Neural progenitor cell (in vitro differentiated cells): ENCODE measurements around the gene ASRGL1. TPM values are rescaled to one million over a fixed set of nuclear protein-coding genes. Genes with fewer than 3 reads are reported as not detected.
A peak's percentile ranks its signal among the peaks of the same experiment; 100 is the strongest.
"Not testable (repeated sequence)": the region's sequence is repeated elsewhere in the genome, so short reads cannot be mapped to it uniquely, and the experiment has no call there.

Source experiments
- DNase-seq: peaks from one replicate; pipeline ENCODE4 v3.0.0-alpha.2; 2016; ENCODE audit warnings: low spot score
- H2AFZ ChIP-seq: fragments of 200-600 bp; sonication (generic); replicated peaks from 2 replicates; pipeline ENCODE4 v1.6.1; 2016; ENCODE audit warnings: antibody characterized with exemption
- H3F3A ChIP-seq: fragments of 200-600 bp; sonication (generic); 2 replicates; pipeline ENCODE4 v1.6.1; 2016; ENCODE audit warnings: antibody characterized with exemption, low read depth
- H3K27ac ChIP-seq: fragments of 200-600 bp; sonication (generic); 2 replicates; pipeline ENCODE4 v1.5.1; 2016; ENCODE audit warnings: mild to moderate bottlenecking
- H3K27me3 ChIP-seq: fragments of 200-600 bp; sonication (generic); 2 replicates; pipeline ENCODE4 v1.6.1; 2016; ENCODE audit warnings: mild to moderate bottlenecking, moderate library complexity
- H3K36me3 ChIP-seq: fragments of 200-600 bp; sonication (generic); 2 replicates; pipeline ENCODE4 v1.5.1; 2016
- H3K4me1 ChIP-seq: fragments of 200-600 bp; sonication (generic); 2 replicates; pipeline ENCODE4 v1.6.1; 2016; ENCODE audit warnings: mixed run types
- H3K4me2 ChIP-seq: fragments of 200-600 bp; sonication (generic); 2 replicates; pipeline ENCODE4 v1.6.1; 2016
- H3K4me3 ChIP-seq: fragments of 200-600 bp; sonication (generic); 2 replicates; pipeline ENCODE4 v1.5.1; 2016
- H3K79me2 ChIP-seq: fragments of 200-600 bp; sonication (generic); 2 replicates; pipeline ENCODE4 v1.6.1; 2016; ENCODE audit warnings: low read depth
- H3K9ac ChIP-seq: fragments of 200-600 bp; sonication (generic); 2 replicates; pipeline ENCODE4 v1.6.1; 2016
- H3K9me3 ChIP-seq: fragments of 200-600 bp; sonication (generic); 2 replicates; pipeline ENCODE4 v1.5.1; 2016; ENCODE audit warnings: low read depth
- H4K20me1 ChIP-seq: fragments of 200-600 bp; sonication (generic); 2 replicates; pipeline ENCODE4 v1.6.1; 2016; ENCODE audit warnings: low read depth
- H3K27ac Mint-ChIP-seq: 3 replicates; pipeline ENCODE4 v1.8.0; 2021; ENCODE audit warnings: mixed read lengths
- H3K27me3 Mint-ChIP-seq: 2 replicates; pipeline ENCODE4 v1.8.0; 2022; ENCODE audit warnings: low read depth, mild to moderate bottlenecking, inconsistent platforms, moderate library complexity, mixed read lengths; ENCODE audit not compliant: insufficient read depth
- H3K36me3 Mint-ChIP-seq: 3 replicates; pipeline ENCODE4 v1.8.0; 2021; ENCODE audit warnings: mixed read lengths
- H3K4me1 Mint-ChIP-seq: 3 replicates; pipeline ENCODE4 v1.8.0; 2021; ENCODE audit warnings: mixed read lengths
- H3K4me3 Mint-ChIP-seq: 3 replicates; pipeline ENCODE4 v1.8.0; 2021; ENCODE audit warnings: mild to moderate bottlenecking, moderate library complexity, mixed read lengths
- H3K9me3 Mint-ChIP-seq: 3 replicates; pipeline ENCODE4 v1.8.0; 2020; ENCODE audit warnings: mixed read lengths
- EZH2 ChIP-seq: fragments of 200-600 bp; sonication (generic); IDR thresholded peaks from 2 replicates; pipeline ENCODE4 v1.6.1; 2017; ENCODE audit warnings: antibody characterized with exemption, mild to moderate bottlenecking, moderate library complexity
- EZH2phosphoT487 ChIP-seq: fragments of 200-600 bp; sonication (generic); IDR thresholded peaks from 2 replicates; pipeline ENCODE4 v1.6.1; 2017; ENCODE audit warnings: antibody characterized with exemption
- total RNA-seq: library from RNA; depleted of rRNA; stranded (reverse); fragments of >200 nt; gene quantifications from 2 replicates; pipeline ENCODE4 v1.2.3, GENCODE V29; 2015; ENCODE audit warnings: low replicate concordance
- TF ChIP-seq, protein P1 (sequence below): fragments of 200-600 bp; sonication (generic); IDR thresholded peaks from 2 replicates; pipeline ENCODE4 v1.5.1; 2017; ENCODE audit warnings: antibody characterized with exemption, mild to moderate bottlenecking

The ASRGL1 gene
- total RNA-seq, 1 donor from 2014 or later = 56.8 TPM

DNA sequence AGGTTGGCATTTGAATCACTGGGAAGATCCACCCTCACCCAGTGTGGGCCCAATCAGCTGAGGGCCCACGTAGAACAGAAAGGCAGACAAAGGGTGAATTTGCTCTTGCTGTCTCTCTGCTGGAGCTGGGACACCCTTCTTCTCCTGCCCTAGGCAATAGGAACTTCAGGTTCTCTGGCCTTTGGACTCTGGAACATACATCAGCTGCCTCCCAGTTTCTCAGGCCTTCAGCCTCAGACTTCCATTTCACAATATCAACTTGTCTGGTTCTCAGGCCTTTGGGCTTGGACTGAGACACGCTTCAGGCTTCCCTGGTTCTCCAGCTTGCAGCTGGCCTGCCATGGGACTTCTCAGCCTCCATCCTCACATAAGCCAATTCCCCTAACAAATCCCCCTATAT lies 14.7 kb upstream of the ASRGL1 start:
- Histone ChIP-seq H3K9ac (no peak overlapping the region), H2AFZ (no peak overlapping the region), H3K4me1 (no peaks in the 10 kb centered on the region), H3K27ac (no peak overlapping the region), H3F3A (peaks cover 7% of the 10 kb centered on the region), H3K4me2 (no peak overlapping the region), H3K9me3 (no peaks in the 10 kb centered on the region), H3K79me2 (no peaks in the 10 kb centered on the region), H4K20me1 (no peaks in the 10 kb centered on the region), H3K36me3 (no peaks in the 10 kb centered on the region), H3K27me3 (peaks cover 3% of the 10 kb centered on the region), H3K4me3 (no peak overlapping the region)
- DNase-seq = no peak
- Mint-ChIP-seq H3K4me3 (no peak overlapping the region), H3K4me1 (peaks cover 33% of the 10 kb centered on the region), H3K27me3 (peaks cover 2% of the 10 kb centered on the region), H3K36me3 (no peaks in the 10 kb centered on the region), H3K27ac (no peak overlapping the region), H3K9me3 (no peaks in the 10 kb centered on the region)
- TF ChIP-seq, protein P1, sequence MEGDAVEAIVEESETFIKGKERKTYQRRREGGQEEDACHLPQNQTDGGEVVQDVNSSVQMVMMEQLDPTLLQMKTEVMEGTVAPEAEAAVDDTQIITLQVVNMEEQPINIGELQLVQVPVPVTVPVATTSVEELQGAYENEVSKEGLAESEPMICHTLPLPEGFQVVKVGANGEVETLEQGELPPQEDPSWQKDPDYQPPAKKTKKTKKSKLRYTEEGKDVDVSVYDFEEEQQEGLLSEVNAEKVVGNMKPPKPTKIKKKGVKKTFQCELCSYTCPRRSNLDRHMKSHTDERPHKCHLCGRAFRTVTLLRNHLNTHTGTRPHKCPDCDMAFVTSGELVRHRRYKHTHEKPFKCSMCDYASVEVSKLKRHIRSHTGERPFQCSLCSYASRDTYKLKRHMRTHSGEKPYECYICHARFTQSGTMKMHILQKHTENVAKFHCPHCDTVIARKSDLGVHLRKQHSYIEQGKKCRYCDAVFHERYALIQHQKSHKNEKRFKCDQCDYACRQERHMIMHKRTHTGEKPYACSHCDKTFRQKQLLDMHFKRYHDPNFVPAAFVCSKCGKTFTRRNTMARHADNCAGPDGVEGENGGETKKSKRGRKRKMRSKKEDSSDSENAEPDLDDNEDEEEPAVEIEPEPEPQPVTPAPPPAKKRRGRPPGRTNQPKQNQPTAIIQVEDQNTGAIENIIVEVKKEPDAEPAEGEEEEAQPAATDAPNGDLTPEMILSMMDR = no peak
- no peak for TF ChIP-seq EZH2
- no peak for TF ChIP-seq EZH2phosphoT487

DNA sequence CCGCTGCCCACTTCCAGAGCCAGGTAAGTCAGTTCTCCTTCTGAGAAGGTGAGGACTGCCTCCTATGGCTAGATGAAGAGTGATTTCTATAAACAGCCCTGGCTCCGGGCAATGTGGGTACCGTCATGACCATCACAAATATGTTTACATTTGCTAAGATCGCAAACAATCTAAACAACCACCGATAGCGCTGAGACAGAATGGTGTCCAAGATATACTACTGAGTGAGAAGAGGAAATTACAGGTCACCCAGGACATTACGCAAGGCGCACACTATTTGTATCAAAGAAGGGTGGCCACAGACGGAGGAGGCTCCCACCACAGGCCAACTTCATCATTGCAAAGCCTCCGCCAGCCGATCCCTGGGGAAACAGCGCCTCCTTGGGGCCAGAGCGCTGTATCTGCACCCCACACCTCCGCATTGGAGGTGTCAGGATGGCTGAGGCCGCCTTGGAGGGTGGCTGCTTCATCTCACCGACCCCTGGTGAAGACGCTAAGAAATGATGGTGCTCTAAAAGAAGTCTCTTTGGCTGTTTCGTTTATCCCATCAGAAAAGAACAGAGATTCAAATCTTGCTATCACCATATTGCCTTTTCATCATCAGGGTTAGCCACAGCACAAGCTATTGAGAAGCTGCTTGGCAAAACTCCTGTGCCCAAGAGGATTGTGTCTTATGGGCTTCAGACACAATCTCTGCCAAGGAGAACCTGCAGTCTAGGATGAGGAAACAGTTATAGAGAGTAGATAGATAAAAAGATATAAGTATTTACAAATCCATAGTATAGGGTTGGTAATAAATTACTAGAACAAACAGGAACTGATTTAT lies 12.3 kb upstream of the ASRGL1 start:
- Histone ChIP-seq H3K4me1 (no peaks in the 10 kb centered on the region), H3K79me2 (no peaks in the 10 kb centered on the region), H3K27ac (no peak overlapping the region), H2AFZ (peak overlapping the region; percentile 11), H3K27me3 (peaks cover 3% of the 10 kb centered on the region), H4K20me1 (no peaks in the 10 kb centered on the region), H3F3A (peaks cover 7% of the 10 kb centered on the region), H3K9ac (no peak overlapping the region), H3K36me3 (no peaks in the 10 kb centered on the region), H3K4me3 (no peak overlapping the region), H3K4me2 (no peak overlapping the region), H3K9me3 (no peaks in the 10 kb centered on the region)
- peak; percentile 84 for DNase-seq
- H3K4me3 Mint-ChIP-seq = peak overlapping the region; percentile 8
- peaks cover under 1% of the 10 kb centered on the region for H3K36me3 Mint-ChIP-seq
- peaks cover under 1% of the 10 kb centered on the region for H3K9me3 Mint-ChIP-seq
- no peak for TF ChIP-seq EZH2phosphoT487
- TF ChIP-seq, protein P1 = peak; percentile 91
- H3K4me1 Mint-ChIP-seq = peaks cover 33% of the 10 kb centered on the region
- H3K27me3 Mint-ChIP-seq = peaks cover 3% of the 10 kb centered on the region
- peak overlapping the region; percentile 54 for H3K27ac Mint-ChIP-seq

DNA sequence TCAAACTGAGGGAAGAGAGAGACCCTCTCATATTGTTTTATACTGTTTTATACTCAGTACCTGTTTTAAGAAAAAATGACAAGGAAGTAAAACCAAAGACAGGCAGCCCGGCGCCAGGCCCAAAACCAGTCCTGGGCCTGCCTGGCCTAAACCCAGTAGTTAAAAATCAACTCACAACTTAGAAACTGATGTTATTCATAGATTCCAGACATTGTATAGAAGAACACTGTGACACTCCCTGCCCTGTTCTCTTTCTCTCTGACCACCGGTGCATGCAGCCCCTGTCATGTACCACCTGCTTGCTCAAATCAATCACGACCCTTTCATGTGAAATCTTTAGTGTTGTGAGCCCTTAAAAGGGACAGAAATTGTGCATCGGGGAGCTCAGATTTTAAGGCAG lies 11.5 kb upstream of the ASRGL1 start:
- not testable (repeated sequence) for H3K27ac ChIP-seq, H3K36me3 ChIP-seq, H3K79me2 ChIP-seq, DNase-seq, H3F3A ChIP-seq, H3K36me3 Mint-ChIP-seq, H3K27me3 ChIP-seq, H3K9me3 ChIP-seq, H3K4me3 ChIP-seq, H3K4me1 ChIP-seq, H3K27me3 Mint-ChIP-seq, H3K4me2 ChIP-seq, H4K20me1 ChIP-seq, H3K9me3 Mint-ChIP-seq, H2AFZ ChIP-seq, H3K9ac ChIP-seq
- peak overlapping the region; percentile 80 for H3K27ac Mint-ChIP-seq
- H3K4me3 Mint-ChIP-seq = peak overlapping the region; percentile 25
- peaks cover 33% of the 10 kb centered on the region for H3K4me1 Mint-ChIP-seq

DNA sequence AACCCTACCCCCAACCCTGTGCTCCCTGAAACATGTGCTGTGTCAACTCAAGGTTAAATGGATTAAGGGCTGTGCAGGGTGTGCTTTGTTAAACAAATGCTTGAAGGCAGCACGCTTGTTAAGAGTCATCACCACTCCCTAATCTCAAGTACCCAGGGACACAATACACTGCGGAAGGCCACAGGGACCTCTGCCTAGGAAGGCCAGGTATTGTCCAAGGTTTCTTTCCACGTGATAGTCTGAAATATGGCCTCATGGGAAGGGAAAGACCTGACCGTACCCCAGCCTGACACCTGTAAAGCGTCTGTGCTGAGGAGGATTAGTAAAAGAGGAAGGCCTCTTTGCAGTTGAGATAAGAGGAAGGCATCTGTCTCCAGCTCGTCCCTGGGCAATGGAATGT lies 10.5 kb upstream of the ASRGL1 start:
- not testable (repeated sequence) for H4K20me1 ChIP-seq, H3K27ac ChIP-seq, H3F3A ChIP-seq, DNase-seq, H3K9ac ChIP-seq, H3K4me3 Mint-ChIP-seq, H3K79me2 ChIP-seq, H3K9me3 Mint-ChIP-seq, H3K36me3 Mint-ChIP-seq, H3K27me3 Mint-ChIP-seq, H3K9me3 ChIP-seq, H3K4me3 ChIP-seq, H2AFZ ChIP-seq, H3K36me3 ChIP-seq, H3K27me3 ChIP-seq, H3K4me1 ChIP-seq
- Mint-ChIP-seq H3K4me1 (peaks cover 33% of the 10 kb centered on the region), H3K27ac (peak overlapping the region; percentile 93)
- H3K4me2 ChIP-seq = peak overlapping the region; percentile 18

DNA sequence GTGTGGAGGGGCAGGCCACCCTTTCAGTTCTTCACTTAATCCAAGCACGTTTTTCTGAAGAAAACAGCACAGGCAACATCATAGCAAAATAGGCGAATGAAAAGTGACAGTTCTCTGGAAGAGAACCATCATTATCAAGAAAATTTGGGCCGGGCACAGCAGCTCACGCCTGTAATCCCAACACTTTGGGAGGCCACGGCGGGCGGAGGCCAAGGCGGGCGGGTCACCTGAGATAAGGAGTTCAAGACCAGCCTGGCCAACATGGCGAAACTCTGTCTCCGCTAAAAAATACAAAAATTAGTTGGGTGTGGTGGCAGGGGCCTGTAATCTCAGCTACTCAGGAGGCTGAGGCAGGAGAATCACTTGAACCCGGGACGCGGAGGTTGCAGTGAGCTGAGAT lies 9.7 kb upstream of the ASRGL1 start:
- H3K9ac ChIP-seq, H2AFZ ChIP-seq, H3K4me3 ChIP-seq, H3K9me3 Mint-ChIP-seq, H3F3A ChIP-seq, H3K4me2 ChIP-seq, H3K9me3 ChIP-seq, H4K20me1 ChIP-seq, H3K79me2 ChIP-seq, H3K36me3 Mint-ChIP-seq, H3K27me3 ChIP-seq, H3K27ac ChIP-seq, H3K4me1 ChIP-seq, H3K36me3 ChIP-seq, DNase-seq, H3K27me3 Mint-ChIP-seq: not testable (repeated sequence)
- H3K4me1 Mint-ChIP-seq = peaks cover 33% of the 10 kb centered on the region
- peak overlapping the region; percentile 8 for H3K4me3 Mint-ChIP-seq
- peak overlapping the region; percentile 84 for H3K27ac Mint-ChIP-seq

DNA sequence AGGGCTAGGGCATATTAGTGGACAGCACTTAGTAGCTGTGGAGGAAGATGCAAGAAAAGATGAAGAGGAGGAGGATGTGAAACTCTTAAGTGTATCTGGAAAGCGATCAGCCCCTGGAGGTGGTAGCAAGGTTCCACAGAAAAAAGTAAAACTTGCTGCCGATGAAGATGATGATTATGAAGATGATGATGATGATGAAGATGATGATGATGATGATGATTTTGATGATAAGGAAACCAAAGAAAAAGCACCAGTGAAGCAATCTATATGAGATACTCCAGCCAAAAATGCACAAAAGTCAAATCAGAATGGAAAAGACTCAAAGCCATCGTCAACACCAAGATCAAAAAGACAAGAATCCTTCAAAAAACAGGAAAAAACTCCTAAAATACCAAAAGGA lies 6.0 kb upstream of the ASRGL1 start:
- not testable (repeated sequence) for DNase-seq, H3K4me3 ChIP-seq, H3F3A ChIP-seq, H3K9ac ChIP-seq, H3K9me3 Mint-ChIP-seq, H3K4me1 ChIP-seq, H3K36me3 Mint-ChIP-seq, H3K36me3 ChIP-seq, H4K20me1 ChIP-seq, H3K4me2 ChIP-seq, H3K4me3 Mint-ChIP-seq, H3K27ac ChIP-seq, H3K27ac Mint-ChIP-seq, H3K27me3 ChIP-seq, H3K9me3 ChIP-seq, H2AFZ ChIP-seq, H3K79me2 ChIP-seq
- Mint-ChIP-seq H3K27me3 (peaks cover 16% of the 10 kb centered on the region), H3K4me1 (peaks cover 13% of the 10 kb centered on the region)
